Head of caudate nucleus (tissue), 42 donors: ENCODE data around the gene SBF1.
"Not testable (repeated sequence)": the region's sequence is repeated elsewhere in the genome, so short reads cannot be mapped to it uniquely, and the experiment has no call there.

ENCODE experiments used
- DNase-seq, 42 donors: peaks; one replicate each; pipeline versions ENCODE4 v3.0.0 to v3.0.0-alpha.2; 2020 to 2021; ENCODE audit warnings: mixed read lengths in 7 of 42
- intact Hi-C: fragments of 100-400 bp; cut with DNase I; formaldehyde crosslinking; loops from one replicate; pipeline ENCODE4 v1.15.0; 2022

SBF1 gene

DNA sequence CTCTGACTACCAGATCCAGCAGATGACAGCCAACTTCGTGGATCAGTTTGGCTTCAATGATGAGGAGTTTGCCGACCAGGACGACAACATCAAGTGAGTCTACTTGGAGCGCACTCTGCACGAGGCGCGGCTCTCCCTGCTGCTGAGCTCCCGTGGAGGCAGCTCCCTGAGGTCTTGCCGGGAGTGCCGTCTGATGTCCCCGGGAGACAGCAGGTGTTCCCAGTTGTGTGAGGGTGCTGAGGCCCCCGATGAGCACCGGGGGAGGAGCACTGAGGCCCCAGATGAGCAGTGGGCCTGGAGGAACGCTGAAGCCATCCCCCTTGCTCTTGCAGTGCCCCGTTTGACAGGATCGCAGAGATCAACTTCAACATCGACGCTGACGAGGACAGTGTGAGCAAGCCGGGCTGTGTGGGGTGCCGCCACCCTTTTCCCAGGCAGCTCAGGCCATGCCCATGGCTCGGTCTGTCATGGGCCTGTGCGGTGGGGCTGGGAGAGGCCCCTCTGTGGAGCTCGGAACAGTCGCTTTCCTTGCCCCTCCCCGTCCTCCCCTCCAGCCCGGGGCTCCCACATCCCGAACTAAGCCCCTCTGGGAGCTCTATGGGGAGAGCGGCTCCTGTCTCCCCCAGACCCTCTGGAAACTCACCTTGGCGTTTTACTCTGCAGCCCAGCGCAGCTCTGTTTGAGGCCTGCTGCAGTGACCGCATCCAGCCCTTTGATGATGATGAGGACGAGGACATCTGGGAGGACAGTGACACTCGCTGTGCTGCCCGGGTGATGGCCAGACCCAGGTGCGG lies 37.1 kb downstream of the SBF1 start:
- DNase-seq = no peak
- intact Hi-C loops = no loop called here

DNA sequence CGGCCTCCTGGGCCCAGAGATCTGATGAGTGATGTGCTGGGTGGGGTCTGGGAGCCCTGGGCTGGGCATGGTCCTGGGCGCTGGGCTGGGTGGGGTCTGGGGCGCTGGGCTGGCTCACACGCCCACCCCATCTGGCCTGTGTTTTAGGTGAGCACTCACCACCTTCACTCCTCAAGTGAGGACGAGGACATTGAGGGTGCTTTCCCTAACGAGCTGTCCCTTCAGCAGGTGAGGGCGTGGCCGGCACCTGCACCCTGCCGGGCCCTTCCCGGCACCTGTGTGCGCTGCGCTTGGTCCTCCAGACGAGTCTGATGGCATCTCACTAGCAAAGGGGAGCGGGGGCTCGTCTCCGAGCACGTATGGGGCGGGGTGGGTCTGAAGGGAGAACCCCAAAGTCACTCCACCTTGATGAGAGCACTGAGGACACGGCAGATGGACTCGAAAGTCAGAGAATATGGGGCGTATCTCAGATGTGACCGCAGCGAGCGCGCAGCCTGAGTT lies 37.9 kb downstream of the SBF1 start:
- intact Hi-C loops = no loop called here
- no peak for DNase-seq

DNA sequence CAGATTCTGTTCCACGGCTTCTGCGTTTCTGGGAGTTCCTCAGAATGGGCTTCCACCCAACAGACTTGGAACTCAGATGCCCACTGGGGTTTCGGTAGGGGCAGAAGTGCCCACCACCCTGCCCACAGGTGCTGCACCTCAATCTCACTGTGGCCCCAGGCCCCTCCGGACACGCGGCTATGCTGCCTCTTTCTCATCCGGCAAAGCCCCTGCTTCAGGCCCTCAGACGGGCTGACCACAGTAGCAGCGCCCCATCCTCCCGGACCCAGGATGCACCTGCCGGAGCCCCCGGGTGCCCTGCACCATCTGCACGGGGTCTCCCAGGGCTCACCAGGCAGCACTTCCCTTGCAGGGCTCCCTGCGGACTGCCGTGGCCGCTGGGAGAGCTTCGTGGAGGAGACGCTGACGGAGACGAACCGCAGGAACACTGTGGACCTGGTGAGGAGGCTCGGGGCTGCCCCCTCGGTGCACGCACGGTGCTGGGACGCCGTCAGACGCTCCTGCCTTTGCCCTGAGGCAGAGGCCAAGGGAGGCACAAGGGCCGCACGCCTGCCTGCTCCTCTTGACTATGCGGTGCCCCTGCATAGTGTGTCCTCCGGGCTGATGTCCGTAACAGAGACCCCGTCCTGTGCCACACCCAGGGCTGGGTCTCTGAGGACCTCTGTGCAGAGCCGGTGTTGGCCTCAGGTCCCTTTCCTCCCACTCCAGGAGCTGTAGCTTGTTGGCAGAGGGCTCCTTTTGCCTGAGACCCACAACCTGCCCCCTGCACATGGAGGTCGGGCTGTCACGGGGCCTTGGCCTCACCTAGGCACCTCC lies 38.6 kb downstream of the SBF1 start:
- no peak for DNase-seq
- intact Hi-C loops = no loop called here

DNA sequence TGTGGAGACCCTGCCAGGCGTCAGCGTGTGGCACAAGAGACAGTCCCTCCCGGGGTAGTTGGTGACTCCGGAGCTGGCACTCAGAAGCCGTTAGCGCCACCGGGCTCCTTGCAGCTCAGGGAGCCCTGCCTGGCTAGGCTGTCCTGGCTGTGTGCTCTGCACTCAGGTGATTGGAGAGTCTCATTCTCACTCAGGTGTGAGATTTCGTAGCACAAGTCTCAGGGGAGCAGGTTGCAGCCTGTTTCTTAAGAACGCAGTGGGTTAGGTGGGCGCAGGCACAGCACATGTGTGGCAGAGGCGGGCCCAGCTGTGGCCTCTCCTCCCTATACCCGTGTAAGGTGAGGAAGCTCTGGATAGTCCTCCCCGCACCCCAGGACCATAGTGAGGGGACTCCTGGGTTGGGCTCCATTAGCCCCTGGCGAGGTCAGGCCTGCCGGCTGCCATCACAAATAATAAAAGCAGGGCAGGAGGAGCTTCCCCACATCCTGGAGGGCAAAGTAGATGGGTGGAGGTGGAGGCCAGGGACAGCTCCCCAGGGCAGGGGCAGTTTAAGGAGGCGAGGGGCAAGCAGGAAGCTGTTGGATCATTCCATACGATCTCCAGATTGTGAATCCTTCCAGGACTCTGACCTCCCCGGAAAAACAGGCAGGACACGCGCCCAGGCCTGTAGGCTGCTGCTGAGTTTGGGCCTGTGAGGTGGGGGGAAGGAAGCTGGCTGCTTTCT lies 39.4 kb downstream of the SBF1 start:
- intact Hi-C loops = no loop called here

DNA sequence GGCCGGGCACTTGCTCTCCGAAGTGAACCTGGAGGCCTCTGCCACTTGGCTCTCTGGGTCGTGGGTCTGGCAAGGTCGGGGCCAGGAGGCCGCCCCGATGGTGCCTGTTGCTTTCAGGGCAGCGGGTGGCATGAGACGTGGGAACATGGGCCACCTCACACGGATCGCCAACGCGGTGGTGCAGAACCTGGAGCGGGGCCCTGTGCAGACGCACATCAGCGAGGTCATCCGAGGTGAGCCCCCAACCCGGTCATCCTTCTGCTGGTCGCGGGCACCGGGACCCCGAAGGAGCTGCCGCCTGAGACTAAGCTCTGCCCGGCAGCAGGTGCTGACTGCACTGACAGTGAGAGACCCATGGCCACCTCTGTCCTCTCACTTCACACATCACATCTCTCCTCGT lies 40.0 kb downstream of the SBF1 start:
- DNase-seq = no peak
- intact Hi-C loops = no loop called here

More for the DNA sequence above, 39.4 kb downstream of the SBF1 start:
- DNase-seq = no peak

DNA sequence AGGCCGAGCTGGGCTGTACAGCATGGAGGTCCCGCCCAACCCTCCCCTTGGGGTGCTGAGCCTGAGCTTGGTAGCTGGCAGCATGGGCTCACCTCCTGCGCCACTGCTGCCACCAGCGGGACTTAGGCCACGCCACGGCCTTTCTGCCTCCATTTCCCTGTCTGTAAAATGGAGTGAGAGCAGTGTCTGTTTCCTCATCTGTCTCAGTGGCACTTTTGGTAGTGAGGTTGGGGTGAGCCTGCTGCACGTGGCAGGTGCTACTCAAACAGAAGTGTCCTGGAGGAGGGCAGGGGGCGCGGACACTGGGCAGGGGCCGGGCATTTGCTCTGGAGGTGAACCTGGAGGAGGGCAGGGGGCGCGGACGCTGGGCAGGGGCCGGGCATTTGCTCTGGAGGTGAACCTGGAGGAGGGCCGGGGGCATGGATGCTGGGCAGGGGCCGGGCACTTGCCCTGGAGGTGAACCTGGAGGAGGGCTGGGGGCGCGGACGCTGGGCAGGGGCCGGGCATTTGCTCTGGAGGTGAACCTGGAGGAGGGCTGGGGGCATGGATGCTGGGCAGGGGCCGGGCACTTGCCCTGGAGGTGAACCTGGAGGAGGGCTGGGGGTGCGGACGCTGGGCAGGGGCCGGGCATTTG lies 41.8 kb downstream of the SBF1 start:
- intact Hi-C loops, DNase-seq: not testable (repeated sequence)

DNA sequence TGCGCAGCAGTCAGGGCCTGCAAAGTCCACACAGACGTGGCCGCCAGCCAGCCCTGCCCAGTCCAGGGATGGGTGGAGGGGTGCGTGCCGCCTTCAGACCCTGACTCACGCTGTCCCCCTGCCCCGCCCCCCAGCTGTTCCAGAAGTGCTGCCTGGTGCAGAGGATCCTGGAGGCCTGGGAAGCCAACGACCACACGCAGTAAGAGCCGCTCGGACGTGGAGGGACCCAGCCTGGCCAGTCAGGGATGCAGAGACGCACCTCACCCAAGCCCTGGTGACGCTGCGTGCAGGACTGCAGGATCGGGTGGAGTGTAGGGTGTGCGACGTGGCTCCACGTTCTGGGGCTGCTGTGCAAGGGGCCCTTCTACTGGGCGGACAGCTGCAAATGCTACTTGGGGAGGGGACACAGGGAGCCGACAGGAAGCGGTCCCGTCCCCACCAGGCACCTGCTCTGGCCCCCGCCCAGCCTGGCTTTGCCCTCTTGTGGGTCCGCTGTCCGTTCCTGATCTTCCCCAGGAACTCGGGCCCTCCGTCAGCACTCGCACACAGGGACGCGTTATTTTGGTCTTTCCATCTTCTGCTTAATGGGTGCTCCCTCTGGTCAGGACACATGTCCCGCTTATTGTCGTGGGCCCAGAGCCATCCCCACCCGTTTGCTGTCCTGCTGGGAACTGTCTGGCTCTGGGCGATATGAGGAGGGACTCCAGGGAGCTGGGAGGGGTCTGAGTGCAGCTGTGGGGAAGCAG lies 42.5 kb downstream of the SBF1 start:
- intact Hi-C loops = no loop called here
- no peak for DNase-seq

DNA sequence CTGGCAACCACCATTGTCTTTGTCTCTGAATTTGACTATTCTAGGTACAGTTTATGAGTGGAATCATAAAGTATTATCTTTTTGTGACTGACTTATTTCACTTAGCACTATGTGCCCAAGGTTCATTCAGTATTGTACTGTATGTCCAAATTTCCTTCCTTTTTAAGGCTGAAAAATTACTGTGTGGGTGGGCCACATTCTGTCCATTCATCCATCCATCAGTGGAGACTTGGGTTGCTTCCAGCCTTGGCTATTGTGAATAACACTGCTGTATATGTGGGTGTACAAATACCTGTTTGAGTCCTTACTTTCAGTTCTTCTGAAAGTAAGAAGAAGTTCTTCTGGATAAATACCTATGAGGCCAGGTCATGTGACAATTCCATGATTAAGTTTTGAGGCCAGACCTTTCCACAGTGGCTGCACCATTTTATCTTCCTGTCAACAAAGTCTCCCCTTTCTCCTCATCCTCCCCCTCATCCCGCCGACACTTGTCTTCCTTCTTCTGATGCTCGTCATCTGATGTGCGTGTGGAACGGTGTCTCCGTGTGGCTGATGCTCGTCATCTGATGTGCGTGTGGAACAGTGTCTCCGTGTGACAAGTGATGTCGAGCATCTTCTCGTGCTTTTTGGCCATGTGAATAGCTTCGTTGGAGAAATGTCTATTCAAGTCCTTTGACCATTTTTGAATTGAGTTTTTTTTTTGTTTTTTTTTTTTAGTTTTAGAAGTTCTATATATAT lies 49.5 kb downstream of the SBF1 start:
- peak in 24 of 42 donors; percentile 13 to 76 (median 52) for DNase-seq
- intact Hi-C loops = no loop called here

DNA sequence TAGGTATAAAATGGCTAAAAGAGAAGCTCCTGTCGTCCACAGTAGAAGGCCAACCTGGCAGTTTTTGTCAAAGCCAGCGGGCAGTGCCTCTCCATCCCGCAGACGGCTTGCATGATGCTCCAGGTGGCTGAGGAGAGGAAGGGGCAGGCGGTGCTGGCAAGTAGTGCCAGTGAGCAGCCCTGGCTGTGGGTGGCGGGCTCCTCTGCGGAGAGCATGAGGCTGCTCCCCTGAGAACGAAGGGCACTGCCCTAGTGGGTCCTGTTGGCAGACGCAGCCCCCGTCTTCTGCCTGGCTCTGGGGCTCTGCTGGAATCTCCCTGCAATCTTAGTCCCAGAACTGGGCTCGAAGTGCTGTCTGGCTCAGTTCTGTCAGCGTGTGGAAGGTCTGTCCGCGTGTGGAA lies 50.9 kb downstream of the SBF1 start:
- intact Hi-C loops = no loop called here
- DNase-seq = no peak

DNA sequence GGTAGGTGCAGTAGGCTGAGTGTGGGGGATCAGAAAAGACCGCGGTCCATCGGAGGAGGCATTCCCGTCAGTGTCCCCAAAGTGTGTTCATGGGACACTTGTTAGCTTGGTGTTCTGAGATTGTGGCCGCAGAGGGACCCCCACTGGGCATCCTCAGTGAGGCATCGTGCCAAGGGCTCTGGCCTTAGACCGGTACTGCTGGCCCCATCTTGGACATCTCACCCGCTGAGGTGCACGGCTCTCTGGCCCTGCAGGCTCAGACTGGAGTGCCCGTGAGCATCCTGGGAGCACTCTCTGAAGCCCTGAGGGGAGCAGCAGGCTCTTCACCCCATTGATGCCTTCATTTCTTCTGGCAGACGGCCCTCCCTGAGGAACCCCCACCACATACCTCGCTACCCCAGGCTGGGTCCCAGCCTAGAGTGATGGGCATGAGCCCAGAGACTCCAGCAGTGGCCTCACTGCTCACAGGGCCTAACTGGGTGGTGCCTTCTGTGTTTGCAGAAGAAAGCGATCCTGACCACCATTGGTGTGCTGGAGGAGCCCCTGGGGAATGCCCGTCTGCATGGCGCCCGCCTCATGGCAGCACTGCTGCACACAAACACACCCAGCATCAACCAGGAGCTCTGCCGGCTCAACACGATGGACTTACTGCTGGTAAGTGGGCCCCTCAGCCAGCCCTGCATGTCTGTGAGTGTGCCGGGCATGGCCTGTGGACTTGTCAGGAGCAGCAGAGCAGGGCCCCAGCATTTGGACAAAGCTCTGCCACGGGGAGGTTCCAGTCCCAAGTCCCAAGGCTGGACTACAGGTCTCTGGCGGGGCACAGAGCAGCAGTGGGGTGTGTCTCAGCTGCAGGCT lies 51.6 kb downstream of the SBF1 start:
- intact Hi-C loops = no loop called here

DNA sequence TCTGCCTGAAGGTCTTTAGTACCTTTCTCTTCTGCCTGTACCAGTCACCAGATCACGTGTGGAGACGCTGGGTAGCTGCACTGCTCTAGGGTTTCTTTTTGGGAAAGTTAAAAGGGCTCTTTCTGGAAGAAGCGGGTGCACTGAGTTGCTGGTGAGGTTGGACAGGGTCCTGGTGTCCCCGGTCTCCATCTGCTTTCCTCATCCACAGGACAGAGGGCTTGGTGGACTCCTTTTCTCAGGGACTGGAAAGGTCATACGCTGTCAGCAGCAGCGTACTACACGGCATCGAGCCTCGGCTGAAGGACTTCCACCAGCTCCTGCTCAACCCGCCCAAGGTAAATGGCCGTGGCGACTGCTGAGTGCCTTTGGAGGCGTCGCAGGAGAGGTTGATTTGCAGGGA lies 52.8 kb downstream of the SBF1 start:
- intact Hi-C loops = no loop called here

More for the DNA sequence above, 51.6 kb downstream of the SBF1 start:
- DNase-seq = no peak

DNA sequence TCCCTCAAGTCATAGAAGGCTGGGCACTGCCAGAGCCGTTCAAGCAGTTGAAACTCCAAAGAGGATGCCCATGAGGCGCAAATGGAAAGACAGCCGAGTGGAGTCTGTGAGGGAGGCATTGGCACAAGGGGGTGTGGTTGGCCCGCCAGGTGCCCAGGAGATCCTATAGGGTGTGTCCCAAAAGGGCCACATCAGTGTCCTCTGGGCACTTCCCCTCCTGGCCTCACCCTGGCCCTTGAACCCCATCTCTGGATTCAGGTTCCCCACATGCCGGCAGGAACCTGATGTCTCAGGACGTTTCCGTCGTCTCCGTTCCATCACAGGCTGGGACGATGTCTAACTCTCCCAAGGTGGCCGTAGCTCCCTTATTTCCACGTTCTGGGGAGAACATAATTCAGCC lies 54.3 kb downstream of the SBF1 start:
- no peak for DNase-seq
- intact Hi-C loops = no loop called here

More for the DNA sequence above, 52.8 kb downstream of the SBF1 start:
- no peak for DNase-seq

DNA sequence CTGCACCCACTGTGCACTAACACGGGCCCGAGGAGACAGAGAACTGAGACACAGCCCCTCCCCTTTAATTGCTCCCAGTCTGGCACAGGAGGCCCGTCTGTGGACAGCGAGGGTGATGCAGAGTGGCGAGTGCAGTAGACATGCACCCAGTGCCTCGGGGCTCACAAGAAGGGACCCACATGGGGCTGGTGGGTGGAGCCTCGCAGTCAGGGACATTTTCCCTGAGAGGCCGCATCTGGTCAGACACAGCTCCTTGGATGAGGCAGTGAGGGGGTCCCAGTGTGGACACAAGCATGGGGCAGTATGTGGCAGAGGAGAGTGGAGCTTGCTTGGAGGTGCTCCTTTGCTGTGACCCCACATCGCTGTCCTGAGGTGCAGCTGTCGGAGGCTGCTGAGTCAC lies 54.8 kb downstream of the SBF1 start:
- intact Hi-C loops = no loop called here
- no peak for DNase-seq

DNA sequence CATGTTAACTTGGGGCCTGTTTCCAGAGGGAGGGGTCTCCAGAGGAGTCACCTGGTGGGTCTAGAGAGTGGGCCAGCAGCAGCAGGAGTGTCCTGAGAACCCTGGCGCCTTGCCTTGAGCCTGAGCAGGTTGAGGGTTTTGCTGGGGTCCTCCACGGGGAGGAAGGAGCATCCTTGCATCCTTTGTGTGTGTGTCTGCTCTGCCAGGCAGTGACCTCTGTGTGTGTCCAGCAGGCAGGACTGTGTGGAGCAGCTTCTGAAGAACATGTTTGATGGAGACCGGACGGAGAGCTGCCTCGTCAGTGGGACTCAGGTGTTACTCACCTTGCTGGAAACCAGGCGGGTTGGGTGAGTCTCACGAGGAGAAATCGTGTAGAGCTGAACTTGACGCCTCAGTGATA lies 55.7 kb downstream of the SBF1 start:
- intact Hi-C loops = no loop called here

DNA sequence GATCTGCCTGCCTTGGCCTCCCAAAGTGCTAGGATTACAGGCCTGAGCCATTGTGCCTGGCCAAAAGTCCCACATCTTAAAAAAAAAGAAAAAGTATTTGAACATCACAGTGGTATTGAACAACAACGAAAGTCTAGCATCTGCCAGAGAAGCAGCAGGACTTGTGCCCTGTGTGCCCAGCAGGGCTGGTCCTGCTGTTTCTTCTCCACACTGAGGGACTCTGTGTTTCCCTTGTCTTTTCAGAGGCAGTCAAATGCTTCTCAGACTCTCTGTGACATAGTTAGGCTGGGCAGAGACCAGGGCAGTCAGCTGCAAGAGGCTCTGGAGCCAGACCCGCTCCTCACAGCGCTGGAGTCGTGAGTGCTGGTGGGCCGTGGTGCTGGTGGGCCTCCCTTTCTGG lies 56.2 kb downstream of the SBF1 start:
- intact Hi-C loops = no loop called here
- peak in 6 of 42 donors; percentile 27 to 67 (median 56) for DNase-seq

More for the DNA sequence above, 55.7 kb downstream of the SBF1 start:
- DNase-seq = no peak

DNA sequence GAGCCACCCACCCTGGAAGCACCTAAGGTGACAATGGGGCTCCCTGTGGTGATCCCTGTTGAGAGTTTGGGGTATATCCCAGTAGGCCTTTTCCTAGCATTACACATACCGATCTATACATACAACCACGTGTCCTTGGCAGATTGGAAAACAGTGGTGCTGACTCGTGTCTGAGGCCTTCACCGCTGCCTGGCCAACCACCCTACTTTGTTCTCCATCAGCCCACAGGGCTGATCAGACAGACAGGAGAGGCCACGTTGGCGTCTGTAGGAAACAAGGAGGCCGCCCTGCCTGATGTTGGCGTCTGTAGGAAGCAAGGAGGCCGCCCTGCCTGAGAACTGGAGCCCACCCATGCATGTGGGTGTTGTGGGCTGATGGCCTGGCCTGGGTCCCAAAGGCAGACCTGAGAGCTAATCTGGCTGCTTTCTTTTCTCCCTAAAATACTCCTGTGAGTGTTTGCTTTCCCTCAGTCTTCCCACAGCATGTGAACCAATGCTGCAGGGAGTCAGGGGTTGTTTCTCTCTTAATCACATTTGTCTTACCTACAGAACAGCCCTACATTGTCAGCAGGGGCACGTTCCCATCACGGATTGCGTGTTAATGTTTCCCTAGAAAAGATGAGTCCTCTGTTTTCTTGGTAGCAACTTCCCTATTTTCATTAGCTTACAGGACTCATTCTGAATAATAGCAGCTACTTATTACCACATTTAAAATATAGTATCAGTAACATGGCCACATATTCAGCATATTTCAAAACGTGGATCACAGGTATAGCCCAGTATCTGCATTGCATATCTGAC lies 57.2 kb downstream of the SBF1 start:
- intact Hi-C loops = no loop called here
- no peak for DNase-seq
